GM23248 (cell line): ENCODE data around the gene PCF11. TPM values are rescaled to one million over a fixed set of nuclear protein-coding genes. Genes with fewer than 3 reads are reported as not detected.
A peak's percentile ranks its signal among the peaks of the same experiment; 100 is the strongest.
"Not testable (repeated sequence)": the region's sequence is repeated elsewhere in the genome, so short reads cannot be mapped to it uniquely, and the experiment has no call there.

Experiments
- DNase-seq: peaks from one replicate; pipeline ENCODE4 v3.0.0-alpha.2; 2015
- H2AFZ ChIP-seq: fragments of 200-600 bp; sonication (generic); 2 replicates; pipeline ENCODE4 v1.6.1; 2016; ENCODE audit warnings: antibody characterized with exemption
- H3F3A ChIP-seq: fragments of 200-600 bp; sonication (generic); 2 replicates; pipeline ENCODE4 v1.6.1; 2016; ENCODE audit warnings: mild to moderate bottlenecking, antibody characterized with exemption, mixed run types; ENCODE audit not compliant: insufficient read depth
- H3K27ac ChIP-seq: fragments of 200-600 bp; sonication (generic); 2 replicates; pipeline ENCODE4 v1.5.1; 2016; ENCODE audit warnings: mild to moderate bottlenecking
- H3K27me3 ChIP-seq: fragments of 200-600 bp; sonication (generic); replicated peaks from 2 replicates; pipeline ENCODE4 v1.6.1; 2016; ENCODE audit warnings: mild to moderate bottlenecking; ENCODE audit not compliant: insufficient read depth
- H3K36me3 ChIP-seq: fragments of 200-600 bp; sonication (generic); 2 replicates; pipeline ENCODE4 v1.6.1; 2016; ENCODE audit warnings: low read depth, mild to moderate bottlenecking
- H3K4me1 ChIP-seq: fragments of 200-600 bp; sonication (generic); 2 replicates; pipeline ENCODE4 v1.6.1; 2016; ENCODE audit warnings: mild to moderate bottlenecking; ENCODE audit not compliant: insufficient read depth
- H3K4me2 ChIP-seq: fragments of 200-600 bp; sonication (generic); one replicate; pipeline ENCODE4 v1.6.1; 2016; ENCODE audit warnings: mild to moderate bottlenecking; ENCODE audit not compliant: unreplicated experiment
- H3K4me3 ChIP-seq: fragments of 200-600 bp; sonication (generic); 2 replicates; pipeline ENCODE4 v1.5.1; 2016; ENCODE audit warnings: mild to moderate bottlenecking
- H3K79me2 ChIP-seq: fragments of 200-600 bp; sonication (generic); 2 replicates; pipeline ENCODE4 v1.6.1; 2016; ENCODE audit warnings: mild to moderate bottlenecking; ENCODE audit not compliant: insufficient read depth
- H3K9ac ChIP-seq: fragments of 200-600 bp; sonication (generic); 2 replicates; pipeline ENCODE4 v1.6.1; 2016; ENCODE audit warnings: mild to moderate bottlenecking
- H3K9me2 ChIP-seq: fragments of 200-600 bp; sonication (generic); 2 replicates; pipeline ENCODE4 v1.6.1; 2016; ENCODE audit warnings: mixed run types, mild to moderate bottlenecking, moderate library complexity; ENCODE audit not compliant: insufficient read depth
- H3K9me3 ChIP-seq: fragments of 200-600 bp; sonication (generic); one replicate; pipeline ENCODE4 v1.6.1; 2017; ENCODE audit warnings: low read depth
- H4K20me1 ChIP-seq: fragments of 200-600 bp; sonication (generic); 2 replicates; pipeline ENCODE4 v1.6.0; 2016; ENCODE audit not compliant: insufficient read depth
- EZH2 ChIP-seq: fragments of 200-600 bp; sonication (generic); IDR thresholded peaks from 2 replicates; pipeline ENCODE4 v1.6.1; 2018; ENCODE audit warnings: antibody characterized with exemption, mild to moderate bottlenecking; ENCODE audit not compliant: insufficient read depth, poor library complexity, severe bottlenecking
- EZH2phosphoT487 ChIP-seq: fragments of 200-600 bp; sonication (generic); IDR thresholded peaks from 2 replicates; pipeline ENCODE4 v1.6.1; 2018; ENCODE audit warnings: antibody characterized with exemption, moderate library complexity, mild to moderate bottlenecking, low read depth; ENCODE audit not compliant: insufficient read depth
- WGBS, 2 experiments: methylation state at CpG; one replicate each; pipeline ENCODE4 v1.1.6; 2015 to 2017; ENCODE audit warnings: low lambda C conversion rate in 2 of 2, low coverage in 1 of 2; ENCODE audit errors: missing lambda C conversion rate in 2 of 2; 5-methylcytosine and 5-hydroxymethylcytosine counted together
- in situ Hi-C: fragments of 300-500 bp; cut with MboI; formaldehyde crosslinking; loops from 2 replicates; pipeline ENCODE4 v1.15.0; 2020
- polyA plus RNA-seq: library from polyadenylated mRNA; unstranded; fragments of >200 nt; fragmentation: Nextera tagmentation; extraction: Ambion mirVana; gene quantifications from 2 replicates; pipeline ENCODE4 v1.2.1, GENCODE V29; 2016
- total RNA-seq: library from RNA; depleted of rRNA; stranded (reverse); fragments of >200 nt; shearing (Covaris generic); gene quantifications from 2 replicates; pipeline ENCODE4 v1.2.3, GENCODE V29; 2014

Gene PCF11
- total and polyA plus RNA-seq, 2 experiments from 2014 or later, result 9.1 to 19.7 TPM

GRCh38 chr11:83122766-83123165, 34.2 kb upstream of the PCF11 start:
- 81 to 84% methylated on average over 2 of the region's 2 CpGs for WGBS, 2 experiments

DNA sequence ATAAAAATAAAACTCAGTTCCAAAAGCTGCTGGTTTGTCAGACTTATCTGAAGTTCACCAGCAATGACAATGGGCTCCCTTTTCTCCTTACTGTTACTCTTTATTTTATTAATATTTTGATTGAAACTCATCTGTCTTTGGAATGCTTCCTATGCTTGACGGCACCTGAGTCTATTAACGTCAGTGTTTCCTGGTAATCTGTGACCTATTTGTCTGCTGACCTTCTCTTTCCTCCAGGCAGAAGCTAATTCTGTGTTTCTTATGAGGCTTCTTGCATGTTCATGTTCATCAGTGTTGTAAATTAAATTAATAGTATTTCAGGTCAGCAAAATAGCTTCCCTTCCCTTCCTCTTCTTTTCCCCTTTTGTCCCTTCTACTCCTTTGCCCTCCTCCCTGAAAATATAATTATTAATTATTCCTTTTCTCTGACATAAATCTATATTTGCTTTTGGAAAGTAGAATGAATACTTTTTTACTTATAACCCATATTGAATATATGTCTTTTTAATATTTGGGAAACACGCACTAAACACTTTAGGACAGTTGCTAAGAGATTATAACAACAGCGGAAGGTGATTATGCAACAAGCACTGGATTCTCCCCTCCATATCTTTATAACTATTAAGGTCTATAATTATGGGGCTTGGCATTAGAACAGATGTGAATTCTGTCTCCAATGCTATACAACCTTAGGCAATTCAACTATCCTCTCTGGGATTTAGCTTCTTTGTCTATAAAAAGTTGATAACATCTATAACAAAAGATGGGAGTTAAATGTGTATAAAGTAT, 32.1 kb upstream of the PCF11 start:
- Histone ChIP-seq H3K4me3 (no peak overlapping the region), H3K9ac (no peak overlapping the region), H3K9me2 (no peaks in the 10 kb centered on the region), H3K27ac (no peak overlapping the region), H3F3A (no peaks in the 10 kb centered on the region), H3K9me3 (no peaks in the 10 kb centered on the region), H3K4me2 (no peak overlapping the region), H3K4me1 (no peaks in the 10 kb centered on the region), H4K20me1 (no peaks in the 10 kb centered on the region), H3K27me3 (no peaks in the 10 kb centered on the region), H3K36me3 (no peaks in the 10 kb centered on the region), H3K79me2 (no peaks in the 10 kb centered on the region), H2AFZ (no peak overlapping the region)
- 82 to 85% methylated on average over 4 of the region's 4 CpGs for WGBS, 2 experiments
- no peak for TF ChIP-seq EZH2
- TF ChIP-seq EZH2phosphoT487, result no peak
- in situ Hi-C loops, result no loop called here
- DNase-seq, result no peak

More at GRCh38 chr11:83122766-83123165, 34.2 kb upstream of the PCF11 start:
- no peak for DNase-seq
- Histone ChIP-seq H3K9me2 (no peaks in the 10 kb centered on the region), H3K27ac (no peak overlapping the region), H3K36me3 (no peaks in the 10 kb centered on the region), H3K4me3 (no peak overlapping the region), H3K4me2 (no peak overlapping the region), H3K4me1 (no peaks in the 10 kb centered on the region), H3K27me3 (no peaks in the 10 kb centered on the region), H3K9ac (no peak overlapping the region), H2AFZ (no peak overlapping the region), H3F3A (no peaks in the 10 kb centered on the region), H3K9me3 (no peaks in the 10 kb centered on the region), H3K79me2 (no peaks in the 10 kb centered on the region), H4K20me1 (no peaks in the 10 kb centered on the region)
- in situ Hi-C loops, result no loop called here
- TF ChIP-seq EZH2phosphoT487, result no peak
- TF ChIP-seq EZH2, result no peak

GRCh38 chr11:83125577-83125976, 31.4 kb upstream of the PCF11 start:
- Histone ChIP-seq H2AFZ (no peak overlapping the region), H3K27ac (no peak overlapping the region), H3K36me3 (no peaks in the 10 kb centered on the region), H3K9me3 (no peaks in the 10 kb centered on the region), H3K9ac (no peak overlapping the region), H3K4me2 (no peak overlapping the region), H3K79me2 (no peaks in the 10 kb centered on the region), H3K4me1 (no peaks in the 10 kb centered on the region), H3F3A (no peaks in the 10 kb centered on the region), H3K4me3 (no peak overlapping the region), H4K20me1 (no peaks in the 10 kb centered on the region), H3K9me2 (no peaks in the 10 kb centered on the region), H3K27me3 (no peaks in the 10 kb centered on the region)
- no peak for DNase-seq
- WGBS, 2 experiments, result 63 to 65% methylated on average over 5 of the region's 5 CpGs
- in situ Hi-C loops, result no loop called here
- TF ChIP-seq EZH2phosphoT487 (no peak), EZH2 (no peak)

GRCh38 chr11:83127310-83127637, 29.7 kb upstream of the PCF11 start:
- in situ Hi-C loops, result no loop called here
- H3K9ac ChIP-seq, result no peak overlapping the region
- WGBS, 2 experiments, result 69% methylated on average over 5 of the region's 5 CpGs
- H4K20me1 ChIP-seq, result no peaks in the 10 kb centered on the region
- no peak overlapping the region for H3K4me3 ChIP-seq
- no peak overlapping the region for H3K4me2 ChIP-seq
- H3K9me3 ChIP-seq, result no peaks in the 10 kb centered on the region
- H3K36me3 ChIP-seq, result no peaks in the 10 kb centered on the region
- DNase-seq, result peak; percentile 36
- H3F3A ChIP-seq, result no peaks in the 10 kb centered on the region
- H3K27ac ChIP-seq, result no peak overlapping the region
- H3K79me2 ChIP-seq, result no peaks in the 10 kb centered on the region
- no peaks in the 10 kb centered on the region for H3K27me3 ChIP-seq
- no peaks in the 10 kb centered on the region for H3K9me2 ChIP-seq
- H3K4me1 ChIP-seq, result no peaks in the 10 kb centered on the region
- TF ChIP-seq EZH2 (no peak), EZH2phosphoT487 (no peak)
- H2AFZ ChIP-seq, result no peak overlapping the region

DNA sequence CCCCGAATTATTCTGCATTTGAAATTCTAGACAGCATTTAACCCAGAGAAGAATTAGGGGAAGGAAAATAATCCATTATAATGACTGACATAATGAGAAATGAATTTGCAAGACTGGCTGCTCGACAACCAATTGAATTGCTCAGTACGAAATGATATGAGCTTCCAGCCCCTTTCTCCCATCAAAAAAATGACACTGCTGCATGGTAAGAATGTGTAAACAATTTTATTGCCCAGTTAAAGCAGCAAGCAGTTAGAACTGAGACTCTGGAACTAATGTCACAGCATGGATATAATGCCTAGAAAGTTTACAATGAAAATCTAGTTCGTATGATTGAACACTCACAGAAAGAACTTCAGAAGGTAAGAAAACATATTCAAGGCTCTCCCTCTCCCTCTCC, 24.7 kb upstream of the PCF11 start:
- no peak for DNase-seq
- Histone ChIP-seq H3K27me3 (no peaks in the 10 kb centered on the region), H3K4me3 (no peak overlapping the region), H4K20me1 (no peaks in the 10 kb centered on the region), H3K4me2 (no peak overlapping the region), H3F3A (no peaks in the 10 kb centered on the region), H2AFZ (no peak overlapping the region), H3K36me3 (no peaks in the 10 kb centered on the region), H3K4me1 (no peaks in the 10 kb centered on the region), H3K9ac (no peak overlapping the region), H3K79me2 (no peaks in the 10 kb centered on the region), H3K9me3 (no peaks in the 10 kb centered on the region), H3K27ac (no peak overlapping the region), H3K9me2 (no peaks in the 10 kb centered on the region)
- WGBS, 2 experiments, result 30 to 36% methylated on average over 4 of the region's 4 CpGs
- TF ChIP-seq EZH2phosphoT487 (no peak), EZH2 (no peak)
- in situ Hi-C loops, result no loop called here

DNA sequence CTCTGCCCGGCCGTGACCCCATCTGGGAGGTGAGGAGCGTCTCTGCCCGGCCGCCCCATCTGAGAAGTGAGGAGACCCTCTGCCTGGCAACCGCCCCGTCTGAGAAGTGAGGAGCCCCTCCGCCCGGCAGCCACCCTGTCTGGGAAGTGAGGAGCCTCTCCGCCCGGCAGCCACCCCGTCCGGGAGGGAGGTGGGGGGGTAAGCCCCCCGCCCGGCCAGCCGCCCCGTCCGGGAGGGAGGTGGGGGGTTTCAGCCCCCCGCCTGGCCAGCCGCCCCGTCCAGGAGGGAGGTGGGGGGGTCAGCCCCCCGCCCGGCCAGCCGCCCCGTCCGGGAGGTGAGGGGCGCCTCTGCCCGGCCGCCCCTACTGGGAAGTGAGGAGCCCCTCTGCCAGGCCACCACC, 23.7 kb upstream of the PCF11 start:
- WGBS, 2 experiments, result 80% methylated on average over 15 of the region's 29 CpGs; no CpG with 5 or more reads in 1 of the 2 experiments

More for the DNA sequence above, 23.7 kb upstream of the PCF11 start:
- H3K27me3 ChIP-seq, H2AFZ ChIP-seq, H3K9me2 ChIP-seq, H3K4me3 ChIP-seq, in situ Hi-C loops, H3K4me2 ChIP-seq, H3K4me1 ChIP-seq, H4K20me1 ChIP-seq, H3K36me3 ChIP-seq, H3K9ac ChIP-seq, DNase-seq, H3K79me2 ChIP-seq, H3K9me3 ChIP-seq, H3K27ac ChIP-seq, H3F3A ChIP-seq: not testable (repeated sequence)
